ENCODE data around the gene INHBB. TPM values are rescaled to one million over a fixed set of nuclear protein-coding genes. Genes with fewer than 3 reads are reported as not detected.

Gene INHBB
- total RNA-seq, 1 donor from 2014 or later: 1.0 TPM

GRCh38 chr2:120344976-120345581 is 857 bp upstream of the INHBB start:
- peak overlapping the region in 2 of 3 donors; percentile 33 to 64 for H3K9ac ChIP-seq (ENCODE audit: low read depth in 1 of 3, low read length in 3 of 3)
- H3K9me3 ChIP-seq (ENCODE audit: control insufficient read depth in 3 of 3, low read length in 3 of 3): no peaks in the 10 kb centered on the region
- H3K27me3 ChIP-seq (ENCODE audit: control insufficient read depth in 3 of 3, insufficient read depth in 3 of 3, low read length in 3 of 3): peaks cover 47 to 61% (median 47%) of the 10 kb centered on the region in 3 donors
- H3K36me3 ChIP-seq (ENCODE audit: control insufficient read depth in 3 of 3, insufficient read depth in 3 of 3, low read length in 3 of 3): peaks cover 0 to 4% (median 0%) of the 10 kb centered on the region in 3 donors
- H3K4me1 ChIP-seq (ENCODE audit: control insufficient read depth in 3 of 3, insufficient read depth in 3 of 3, low read length in 3 of 3): peaks cover 20 to 22% (median 21%) of the 10 kb centered on the region in 3 donors
- H3K4me3 ChIP-seq (ENCODE audit: low read length in 3 of 3): peak overlapping the region in 2 of 3 donors; percentile 45 to 59
- peak overlapping the region; percentile 25 for H3K27ac ChIP-seq (ENCODE audit: low read depth, low read length)

GRCh38 chr2:120345608-120346007 is 328 bp upstream of the INHBB start:
- Histone ChIP-seq H3K36me3 (ENCODE audit: control insufficient read depth in 3 of 3, insufficient read depth in 3 of 3, low read length in 3 of 3) (peaks cover 0 to 4% (median 0%) of the 10 kb centered on the region in 3 donors), H3K9ac (ENCODE audit: low read depth in 1 of 3, low read length in 3 of 3) (peak overlapping the region in 1 of 3 donors; percentile 64), H3K4me1 (ENCODE audit: control insufficient read depth in 3 of 3, insufficient read depth in 3 of 3, low read length in 3 of 3) (peaks cover 20 to 22% (median 21%) of the 10 kb centered on the region in 3 donors), H3K27ac (ENCODE audit: low read depth, low read length) (no peak overlapping the region), H3K9me3 (ENCODE audit: control insufficient read depth in 3 of 3, low read length in 3 of 3) (no peaks in the 10 kb centered on the region), H3K27me3 (ENCODE audit: control insufficient read depth in 3 of 3, insufficient read depth in 3 of 3, low read length in 3 of 3) (peaks cover 44 to 56% (median 47%) of the 10 kb centered on the region in 3 donors), H3K4me3 (ENCODE audit: low read length in 3 of 3) (peak overlapping the region in 2 of 3 donors; percentile 60 to 63)

- Histone ChIP-seq H3K9me3 (ENCODE audit: control insufficient read depth in 3 of 3, low read length in 3 of 3) (no peaks in the 10 kb centered on the region), H3K4me1 (ENCODE audit: control insufficient read depth in 3 of 3, insufficient read depth in 3 of 3, low read length in 3 of 3) (peaks cover 20 to 22% (median 21%) of the 10 kb centered on the region in 3 donors), H3K9ac (ENCODE audit: low read depth in 1 of 3, low read length in 3 of 3) (no peak overlapping the region), H3K27ac (ENCODE audit: low read depth, low read length) (no peak overlapping the region), H3K4me3 (ENCODE audit: low read length in 3 of 3) (peak overlapping the region; percentile 31 to 71 (median 58)), H3K27me3 (ENCODE audit: control insufficient read depth in 3 of 3, insufficient read depth in 3 of 3, low read length in 3 of 3) (peaks cover 36 to 45% (median 39%) of the 10 kb centered on the region in 3 donors), H3K36me3 (ENCODE audit: control insufficient read depth in 3 of 3, insufficient read depth in 3 of 3, low read length in 3 of 3) (peaks cover 0 to 4% (median 0%) of the 10 kb centered on the region in 3 donors)
Observed at GRCh38 chr2:120346667-120347358, 877 bp downstream of the INHBB start.

- no peak overlapping the region for H3K9ac ChIP-seq (ENCODE audit: low read depth in 1 of 3, low read length in 3 of 3)
- peaks cover 20 to 22% (median 21%) of the 10 kb centered on the region in 3 donors for H3K4me1 ChIP-seq (ENCODE audit: control insufficient read depth in 3 of 3, insufficient read depth in 3 of 3, low read length in 3 of 3)
- H3K9me3 ChIP-seq (ENCODE audit: control insufficient read depth in 3 of 3, low read length in 3 of 3): no peaks in the 10 kb centered on the region
- H3K4me3 ChIP-seq (ENCODE audit: low read length in 3 of 3): no peak overlapping the region
- H3K27me3 ChIP-seq (ENCODE audit: control insufficient read depth in 3 of 3, insufficient read depth in 3 of 3, low read length in 3 of 3): peaks cover 29 to 38% (median 33%) of the 10 kb centered on the region in 3 donors
- no peak overlapping the region for H3K27ac ChIP-seq (ENCODE audit: low read depth, low read length)
- peaks cover 0 to 4% (median 0%) of the 10 kb centered on the region in 3 donors for H3K36me3 ChIP-seq (ENCODE audit: control insufficient read depth in 3 of 3, insufficient read depth in 3 of 3, low read length in 3 of 3)
Observed at GRCh38 chr2:120347396-120348060, 1.6 kb downstream of the INHBB start.

GRCh38 chr2:120348134-120348736 is 2.3 kb downstream of the INHBB start:
- H3K4me1 ChIP-seq (ENCODE audit: control insufficient read depth in 3 of 3, insufficient read depth in 3 of 3, low read length in 3 of 3): peaks cover 17 to 18% (median 17%) of the 10 kb centered on the region in 3 donors
- no peaks in the 10 kb centered on the region for H3K9me3 ChIP-seq (ENCODE audit: control insufficient read depth in 3 of 3, low read length in 3 of 3)
- no peak overlapping the region for H3K27ac ChIP-seq (ENCODE audit: low read depth, low read length)
- H3K4me3 ChIP-seq (ENCODE audit: low read length in 3 of 3): no peak overlapping the region
- peaks cover 0 to 4% (median 0%) of the 10 kb centered on the region in 3 donors for H3K36me3 ChIP-seq (ENCODE audit: control insufficient read depth in 3 of 3, insufficient read depth in 3 of 3, low read length in 3 of 3)
- H3K27me3 ChIP-seq (ENCODE audit: control insufficient read depth in 3 of 3, insufficient read depth in 3 of 3, low read length in 3 of 3): peaks cover 21 to 31% (median 27%) of the 10 kb centered on the region in 3 donors
- H3K9ac ChIP-seq (ENCODE audit: low read depth in 1 of 3, low read length in 3 of 3): no peak overlapping the region

GRCh38 chr2:120348737-120349439 is 3.0 kb downstream of the INHBB start:
- H3K27me3 ChIP-seq (ENCODE audit: control insufficient read depth in 3 of 3, insufficient read depth in 3 of 3, low read length in 3 of 3): peaks cover 16 to 26% (median 20%) of the 10 kb centered on the region in 3 donors
- no peaks in the 10 kb centered on the region for H3K9me3 ChIP-seq (ENCODE audit: control insufficient read depth in 3 of 3, low read length in 3 of 3)
- H3K27ac ChIP-seq (ENCODE audit: low read depth, low read length): no peak overlapping the region
- no peak overlapping the region for H3K4me3 ChIP-seq (ENCODE audit: low read length in 3 of 3)
- no peak overlapping the region for H3K9ac ChIP-seq (ENCODE audit: low read depth in 1 of 3, low read length in 3 of 3)
- H3K36me3 ChIP-seq (ENCODE audit: control insufficient read depth in 3 of 3, insufficient read depth in 3 of 3, low read length in 3 of 3): peaks cover 0 to 4% (median 0%) of the 10 kb centered on the region in 3 donors
- peaks cover 11% of the 10 kb centered on the region in 3 donors for H3K4me1 ChIP-seq (ENCODE audit: control insufficient read depth in 3 of 3, insufficient read depth in 3 of 3, low read length in 3 of 3)

- H3K9ac ChIP-seq (ENCODE audit: low read depth in 1 of 3, low read length in 3 of 3): no peak overlapping the region
- peaks cover 16 to 21% (median 17%) of the 10 kb centered on the region in 3 donors for H3K27me3 ChIP-seq (ENCODE audit: control insufficient read depth in 3 of 3, insufficient read depth in 3 of 3, low read length in 3 of 3)
- peaks cover 11% of the 10 kb centered on the region in 3 donors for H3K4me1 ChIP-seq (ENCODE audit: control insufficient read depth in 3 of 3, insufficient read depth in 3 of 3, low read length in 3 of 3)
- no peak overlapping the region for H3K4me3 ChIP-seq (ENCODE audit: low read length in 3 of 3)
- H3K36me3 ChIP-seq (ENCODE audit: control insufficient read depth in 3 of 3, insufficient read depth in 3 of 3, low read length in 3 of 3): peaks cover 0 to 4% (median 0%) of the 10 kb centered on the region in 3 donors
- H3K27ac ChIP-seq (ENCODE audit: low read depth, low read length): no peak overlapping the region
- no peaks in the 10 kb centered on the region for H3K9me3 ChIP-seq (ENCODE audit: control insufficient read depth in 3 of 3, low read length in 3 of 3)
Observed at GRCh38 chr2:120349440-120349921, 3.5 kb downstream of the INHBB start.

- peaks cover 0 to 4% (median 0%) of the 10 kb centered on the region in 3 donors for H3K36me3 ChIP-seq (ENCODE audit: control insufficient read depth in 3 of 3, insufficient read depth in 3 of 3, low read length in 3 of 3)
- no peak overlapping the region for H3K4me3 ChIP-seq (ENCODE audit: low read length in 3 of 3)
- no peak overlapping the region for H3K27ac ChIP-seq (ENCODE audit: low read depth, low read length)
- no peak overlapping the region for H3K9ac ChIP-seq (ENCODE audit: low read depth in 1 of 3, low read length in 3 of 3)
- H3K9me3 ChIP-seq (ENCODE audit: control insufficient read depth in 3 of 3, low read length in 3 of 3): no peaks in the 10 kb centered on the region
- H3K27me3 ChIP-seq (ENCODE audit: control insufficient read depth in 3 of 3, insufficient read depth in 3 of 3, low read length in 3 of 3): peaks cover 16 to 20% (median 17%) of the 10 kb centered on the region in 3 donors
- peaks cover 8 to 11% (median 11%) of the 10 kb centered on the region in 3 donors for H3K4me1 ChIP-seq (ENCODE audit: control insufficient read depth in 3 of 3, insufficient read depth in 3 of 3, low read length in 3 of 3)
Observed at GRCh38 chr2:120350080-120350479, 4.1 kb downstream of the INHBB start.

- H3K9ac ChIP-seq (ENCODE audit: low read depth in 1 of 3, low read length in 3 of 3): no peak overlapping the region
- H3K27me3 ChIP-seq (ENCODE audit: control insufficient read depth in 3 of 3, insufficient read depth in 3 of 3, low read length in 3 of 3): peaks cover 16 to 19% (median 17%) of the 10 kb centered on the region in 3 donors
- H3K27ac ChIP-seq (ENCODE audit: low read depth, low read length): no peak overlapping the region
Observed at GRCh38 chr2:120350801-120351320, 4.9 kb downstream of the INHBB start.

More at GRCh38 chr2:120350801-120351320, 4.9 kb downstream of the INHBB start:
- Histone ChIP-seq H3K4me3 (ENCODE audit: low read length in 3 of 3) (no peak overlapping the region), H3K36me3 (ENCODE audit: control insufficient read depth in 3 of 3, insufficient read depth in 3 of 3, low read length in 3 of 3) (peaks cover 0 to 4% (median 0%) of the 10 kb centered on the region in 3 donors), H3K9me3 (ENCODE audit: control insufficient read depth in 3 of 3, low read length in 3 of 3) (no peaks in the 10 kb centered on the region), H3K4me1 (ENCODE audit: control insufficient read depth in 3 of 3, insufficient read depth in 3 of 3, low read length in 3 of 3) (peaks cover 8 to 11% (median 11%) of the 10 kb centered on the region in 3 donors)

Data from skeletal muscle tissue (tissue), 4 donors.